HG03064 (cell line): Measurements from ENCODE around the gene DTWD2.
"Not testable (repeated sequence)": the region's sequence is repeated elsewhere in the genome, so short reads cannot be mapped to it uniquely, and the experiment has no call there.

Experiments used
- ATAC-seq: cut with Tn5 transposase; IDR thresholded peaks from one replicate; pipeline ENCODE4 v1.9.1; 2021; ENCODE audit warnings: low read depth; ENCODE audit not compliant: unreplicated experiment

The DTWD2 gene

DNA sequence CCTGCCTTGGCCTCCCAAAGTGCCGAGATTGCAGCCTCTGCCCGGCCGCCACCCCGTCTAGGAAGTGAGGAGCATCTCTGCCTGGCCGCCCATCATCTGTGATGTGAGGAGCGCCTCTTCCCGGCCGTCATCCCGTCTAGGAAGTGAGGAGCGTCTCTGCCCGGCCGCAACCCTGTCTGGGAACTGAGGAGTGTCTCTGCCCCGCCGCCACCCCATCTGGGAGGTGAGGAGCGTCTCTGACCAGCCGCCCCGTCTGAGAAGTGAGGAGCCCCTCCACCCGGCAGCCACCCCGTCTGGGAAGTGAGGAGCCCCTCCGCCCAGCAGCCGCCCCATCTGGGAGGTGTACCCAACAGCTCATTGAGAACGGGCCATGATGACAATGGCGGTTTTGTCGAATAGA lies 10.5 kb upstream of the DTWD2 start:
- not testable (repeated sequence) for ATAC-seq

- ATAC-seq: no peak
Observed at GRCh38 chr5:118996098-118996497, 7.8 kb upstream of the DTWD2 start.

DNA sequence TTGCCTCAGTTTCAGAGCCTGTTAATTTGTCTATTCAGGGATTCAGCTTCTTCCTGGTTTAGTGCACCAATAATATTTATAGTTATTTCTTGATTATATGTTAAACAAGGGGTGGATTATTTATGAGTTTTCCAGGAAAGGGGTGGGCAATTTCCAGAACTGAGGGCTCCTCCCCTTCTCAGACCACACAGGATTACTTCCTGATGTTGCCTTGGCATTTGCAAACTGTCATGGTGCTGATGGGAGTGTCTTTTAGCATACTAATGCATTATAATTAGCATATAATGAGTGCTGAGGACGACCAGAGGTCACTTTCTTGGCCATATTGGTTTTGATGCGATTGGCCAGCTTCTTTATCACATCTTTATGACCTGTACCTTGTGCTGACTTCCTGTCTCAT lies 6.2 kb upstream of the DTWD2 start:
- no peak for ATAC-seq

DNA sequence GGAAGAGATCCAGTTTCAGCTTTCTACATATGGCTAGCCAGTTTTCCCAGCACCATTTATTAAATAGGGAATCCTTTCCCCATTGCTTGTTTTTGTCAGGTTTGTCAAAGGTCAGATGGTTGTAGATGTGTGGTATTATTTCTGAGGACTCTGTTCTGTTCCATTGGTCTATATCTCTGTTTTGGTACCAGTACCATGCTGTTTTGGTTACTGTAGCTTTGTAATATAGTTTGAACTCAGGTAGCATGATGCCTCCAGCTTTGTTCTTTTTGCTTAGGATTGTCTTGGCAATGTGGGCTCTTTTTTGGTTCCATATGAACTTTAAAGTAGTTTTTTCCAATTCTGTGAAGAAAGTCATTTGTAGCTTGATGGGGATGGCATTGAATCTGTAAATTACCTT lies 4.8 kb upstream of the DTWD2 start:
- not testable (repeated sequence) for ATAC-seq

GRCh38 chr5:118992055-118992454 lies 3.7 kb upstream of the DTWD2 start:
- not testable (repeated sequence) for ATAC-seq

DNA sequence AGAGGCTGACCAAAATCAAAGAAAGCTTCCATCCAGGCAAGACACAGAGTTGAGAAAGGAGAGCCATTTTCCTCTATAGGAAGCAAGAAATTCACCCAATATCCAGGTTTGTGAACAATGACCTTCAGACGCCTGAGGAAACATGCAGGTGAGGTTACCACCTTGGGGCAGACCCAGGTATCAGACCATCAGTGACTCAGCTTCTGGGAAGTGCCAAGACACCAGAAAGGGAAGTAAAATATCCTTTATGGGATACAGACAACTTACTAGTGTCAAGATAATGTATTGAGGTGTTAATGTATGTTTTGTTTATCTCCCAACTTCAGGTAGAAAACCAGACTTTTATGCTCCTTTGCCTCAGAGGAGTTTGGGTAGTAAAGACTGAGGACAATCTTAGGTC lies 2.2 kb upstream of the DTWD2 start:
- no peak for ATAC-seq

GRCh38 chr5:118989816-118990215 lies 1.5 kb upstream of the DTWD2 start:
- no peak for ATAC-seq

GRCh38 chr5:118988866-118989180 lies 476 bp upstream of the DTWD2 start:
- ATAC-seq: no peak

DNA sequence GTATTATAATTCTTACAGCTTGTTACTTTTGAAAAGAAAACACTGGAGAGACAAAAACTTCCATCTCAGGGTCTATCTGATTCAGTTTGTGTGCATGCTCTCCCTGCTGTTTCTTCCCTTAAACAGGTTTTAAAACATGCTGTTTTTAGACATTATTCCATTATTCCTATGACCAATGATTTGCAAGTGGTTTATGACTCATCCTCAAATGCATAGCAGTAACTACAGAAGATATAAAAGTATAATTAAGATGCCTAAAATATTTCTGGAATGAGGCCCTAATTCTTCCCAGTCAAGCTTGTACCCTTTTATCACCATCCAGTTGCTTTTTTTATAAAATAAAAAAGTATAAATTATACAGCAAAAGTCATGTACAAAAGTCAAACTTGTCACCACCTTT lies 3.7 kb downstream of the DTWD2 start:
- no peak for ATAC-seq

DNA sequence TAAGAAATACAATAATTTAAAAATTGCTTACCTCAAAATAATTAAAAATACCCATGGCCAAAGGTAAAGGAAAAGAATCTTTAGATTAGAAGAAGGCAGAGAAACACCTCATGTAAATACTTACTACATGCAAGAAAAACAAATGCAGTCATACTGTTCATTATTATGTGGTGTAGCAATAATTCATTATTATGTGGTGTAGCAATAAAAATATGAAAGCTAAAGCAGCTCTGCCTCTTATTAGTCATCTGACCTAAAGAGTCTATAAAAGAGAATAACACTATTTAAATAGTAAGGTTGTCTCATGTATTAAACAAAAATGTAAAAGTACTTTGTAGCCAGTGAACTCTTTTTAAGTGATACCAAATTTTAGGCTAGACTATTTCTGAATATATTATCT lies 6.6 kb downstream of the DTWD2 start:
- ATAC-seq: no peak

GRCh38 chr5:118980438-118980837 lies 7.9 kb downstream of the DTWD2 start:
- no peak for ATAC-seq

DNA sequence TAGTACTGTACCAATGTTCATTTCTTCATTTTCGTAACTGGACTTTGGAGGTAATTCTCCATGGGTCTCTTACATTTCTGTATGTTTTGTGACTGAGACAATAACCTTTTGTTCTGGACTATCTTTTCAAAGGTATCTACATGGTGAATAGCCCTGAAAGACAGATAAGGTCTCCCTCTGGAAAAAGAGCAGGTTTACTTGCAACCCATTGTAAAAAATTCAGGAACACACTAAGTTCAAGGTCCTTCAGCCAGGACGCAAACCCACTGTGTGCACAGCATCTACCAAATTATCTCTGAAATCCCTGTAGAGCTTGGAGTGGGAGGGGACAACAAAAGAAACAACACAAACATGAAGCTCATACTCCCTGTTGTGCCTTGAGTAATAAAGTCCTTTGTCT lies 8.3 kb downstream of the DTWD2 start:
- no peak for ATAC-seq

DNA sequence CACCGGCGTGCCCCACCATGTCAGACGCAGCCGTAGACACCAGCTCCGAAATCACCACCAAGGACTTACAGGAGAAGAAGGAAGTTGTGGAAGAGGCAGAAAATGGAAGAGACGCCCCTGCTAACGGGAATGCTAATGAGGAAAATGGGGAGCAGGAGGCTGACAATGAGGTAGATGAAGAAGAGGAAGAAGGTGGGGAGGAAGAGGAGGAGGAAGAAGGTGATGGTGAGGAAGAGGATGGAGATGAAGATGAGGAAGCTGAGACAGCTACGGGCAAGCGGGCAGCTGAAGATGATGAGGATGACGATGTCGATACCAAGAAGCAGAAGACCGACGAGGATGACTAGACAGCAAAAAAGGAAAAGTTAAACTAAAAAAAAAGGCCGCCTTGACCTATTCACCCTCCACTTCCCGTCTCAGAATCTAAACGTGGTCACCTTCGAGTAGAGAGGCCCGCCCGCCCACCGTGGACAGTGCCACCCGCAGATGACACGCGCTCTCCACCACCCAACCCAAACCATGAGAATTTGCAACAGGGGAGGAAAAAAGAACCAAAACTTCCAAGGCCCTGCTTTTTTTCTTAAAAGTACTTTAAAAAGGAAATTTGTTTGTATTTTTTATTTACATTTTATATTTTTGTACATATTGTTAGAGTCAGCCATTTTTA lies 14.4 kb downstream of the DTWD2 start:
- ATAC-seq: not testable (repeated sequence)

- ATAC-seq: no peak
Observed at GRCh38 chr5:118968925-118969375, 19.4 kb downstream of the DTWD2 start.

DNA sequence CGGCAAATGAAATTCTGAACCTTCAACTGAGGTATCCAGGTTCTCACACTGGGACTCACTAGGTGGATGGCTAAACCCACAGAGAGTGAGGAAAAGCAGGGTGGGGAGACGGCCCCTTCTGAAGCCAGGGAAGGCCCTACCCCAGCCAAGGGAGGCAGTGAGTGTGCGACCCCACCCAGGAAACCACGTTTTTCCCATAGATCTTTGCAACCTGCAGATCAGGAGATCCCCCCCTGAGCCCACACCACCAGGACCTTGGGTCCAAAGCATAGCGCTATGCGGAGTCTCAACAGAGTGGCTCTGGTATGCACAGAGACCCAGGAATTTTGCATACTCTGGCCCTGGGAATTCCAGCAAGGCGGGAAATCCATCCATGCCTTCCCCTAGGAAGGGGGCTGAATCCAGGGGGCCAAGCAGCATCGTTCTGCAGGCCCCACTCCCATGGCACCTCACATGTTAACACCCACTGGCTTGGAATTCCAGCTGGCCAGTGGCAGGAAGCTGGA lies 19.9 kb downstream of the DTWD2 start:
- ATAC-seq: no peak

GRCh38 chr5:118967059-118967508 lies 21.3 kb downstream of the DTWD2 start:
- no peak for ATAC-seq

- ATAC-seq: no peak
Observed at GRCh38 chr5:118965890-118966289, 22.5 kb downstream of the DTWD2 start.

- ATAC-seq: not testable (repeated sequence)
Observed at GRCh38 chr5:118964970-118965369, 23.4 kb downstream of the DTWD2 start.

DNA sequence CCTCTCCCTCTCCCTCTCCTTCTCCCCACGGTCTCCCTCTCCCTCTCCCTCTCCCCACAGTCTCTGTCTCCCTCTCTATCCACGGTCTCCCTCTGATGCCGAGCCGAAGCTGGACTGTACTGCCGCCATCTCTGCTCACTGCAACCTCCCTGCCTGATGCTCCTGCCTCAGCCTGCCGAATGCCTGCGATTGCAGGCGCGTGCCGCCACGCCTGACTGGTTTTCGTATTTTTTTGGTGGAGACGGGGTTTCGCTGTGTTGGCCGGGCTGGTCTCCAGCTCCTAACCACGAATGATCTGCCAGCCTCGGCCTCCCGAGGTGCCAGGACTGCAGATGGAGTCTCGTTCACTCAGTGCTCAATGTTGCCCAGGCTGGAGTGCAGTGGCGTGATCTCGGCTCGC lies 24.0 kb downstream of the DTWD2 start:
- not testable (repeated sequence) for ATAC-seq

DNA sequence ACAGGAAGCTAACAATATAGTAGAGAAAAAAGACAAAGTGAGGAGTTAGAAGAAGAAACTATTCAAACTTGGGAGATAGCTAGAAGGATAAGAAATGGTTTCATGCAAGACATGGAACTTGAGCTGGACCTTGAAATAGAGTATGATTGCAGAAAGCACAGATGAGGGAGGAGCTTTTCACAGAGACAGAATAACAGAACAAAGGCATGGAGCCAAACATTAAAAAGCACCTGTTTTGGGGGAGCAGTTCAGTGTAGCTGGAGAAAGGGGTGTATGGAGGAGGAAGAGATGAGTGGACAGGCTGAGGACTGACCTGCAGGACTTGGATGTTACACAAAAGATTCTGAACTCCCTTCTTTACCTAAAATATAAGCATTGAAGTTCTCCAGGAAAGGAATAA lies 25.2 kb downstream of the DTWD2 start:
- no peak for ATAC-seq

GRCh38 chr5:118960557-118960956 lies 27.8 kb downstream of the DTWD2 start:
- ATAC-seq: no peak

DNA sequence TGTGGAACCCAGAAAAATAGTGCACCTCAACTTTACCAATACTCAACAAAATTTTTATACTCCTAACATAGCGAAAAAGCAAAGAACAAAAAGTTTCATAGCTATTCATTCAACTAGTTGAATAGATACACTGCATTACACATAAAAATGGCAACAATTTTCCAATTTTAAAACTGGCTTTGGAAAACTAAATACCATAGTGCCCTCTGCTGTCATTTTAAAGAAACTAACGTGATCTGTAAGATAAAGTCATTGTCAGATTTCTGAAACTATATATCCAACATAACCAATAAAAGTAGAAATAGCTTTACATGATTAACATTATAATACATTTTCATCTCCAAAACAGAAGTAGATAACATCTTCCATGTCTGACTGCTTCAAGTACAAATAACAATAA lies 31.6 kb downstream of the DTWD2 start:
- no peak for ATAC-seq

GRCh38 chr5:118953652-118954005 lies 34.7 kb downstream of the DTWD2 start:
- no peak for ATAC-seq
